IPS-15b (cell line): ENCODE data around the gene ZNF664.
"Not testable (repeated sequence)": the region's sequence is repeated elsewhere in the genome, so short reads cannot be mapped to it uniquely, and the experiment has no call there.

Experiments
- H3K27me3 ChIP-seq: one replicate; pipeline ENCODE4 v1.6.1; 2013; ENCODE audit warnings: low read length; ENCODE audit not compliant: control insufficient read depth, insufficient read depth
- H3K36me3 ChIP-seq: one replicate; pipeline ENCODE4 v1.6.1; 2013; ENCODE audit warnings: low read length; ENCODE audit not compliant: control insufficient read depth, insufficient read depth
- H3K4me1 ChIP-seq: one replicate; pipeline ENCODE4 v1.6.1; 2013; ENCODE audit warnings: mild to moderate bottlenecking, low read length; ENCODE audit not compliant: control insufficient read depth, insufficient read depth
- H3K4me3 ChIP-seq: one replicate; pipeline ENCODE4 v1.5.1; 2013; ENCODE audit warnings: low read depth, low read length
- H3K9ac ChIP-seq: one replicate; pipeline ENCODE4 v1.6.1; 2013; ENCODE audit warnings: low read depth, mild to moderate bottlenecking, low read length
- H3K9me3 ChIP-seq: one replicate; pipeline ENCODE4 v1.6.1; 2013; ENCODE audit warnings: mild to moderate bottlenecking, low read length; ENCODE audit not compliant: control insufficient read depth, insufficient read depth

The ZNF664 gene

DNA sequence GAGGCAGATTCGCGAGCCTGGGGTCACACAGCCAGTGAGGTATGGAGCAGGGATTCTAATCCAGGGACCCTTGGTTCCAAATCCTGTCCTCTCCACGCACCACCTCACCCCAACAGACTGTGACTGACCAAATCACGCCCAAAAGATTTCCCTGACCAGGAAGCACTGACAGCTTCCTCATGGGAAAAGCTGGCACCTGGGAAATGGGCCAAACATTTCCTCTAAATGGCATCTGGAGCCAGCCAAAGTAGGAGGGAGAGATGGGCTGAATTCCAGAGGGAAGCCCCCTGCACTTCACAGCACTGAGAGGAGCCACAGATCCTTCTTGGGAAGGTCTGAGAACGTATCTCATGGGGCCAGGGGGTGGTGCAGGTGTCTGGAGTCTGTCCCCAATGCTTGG, 29.2 kb upstream of the ZNF664 start:
- Histone ChIP-seq H3K4me3 (no peak overlapping the region), H3K27me3 (peaks cover 5% of the 10 kb centered on the region), H3K9me3 (no peaks in the 10 kb centered on the region), H3K36me3 (no peaks in the 10 kb centered on the region), H3K4me1 (no peaks in the 10 kb centered on the region), H3K9ac (no peak overlapping the region)

GRCh38 chr12:123944696-123945095, 28.3 kb upstream of the ZNF664 start:
- no peak overlapping the region for H3K4me3 ChIP-seq
- H3K9me3 ChIP-seq, result no peaks in the 10 kb centered on the region
- no peak overlapping the region for H3K9ac ChIP-seq
- H3K36me3 ChIP-seq, result no peaks in the 10 kb centered on the region
- peaks cover 6% of the 10 kb centered on the region for H3K27me3 ChIP-seq
- no peaks in the 10 kb centered on the region for H3K4me1 ChIP-seq

DNA sequence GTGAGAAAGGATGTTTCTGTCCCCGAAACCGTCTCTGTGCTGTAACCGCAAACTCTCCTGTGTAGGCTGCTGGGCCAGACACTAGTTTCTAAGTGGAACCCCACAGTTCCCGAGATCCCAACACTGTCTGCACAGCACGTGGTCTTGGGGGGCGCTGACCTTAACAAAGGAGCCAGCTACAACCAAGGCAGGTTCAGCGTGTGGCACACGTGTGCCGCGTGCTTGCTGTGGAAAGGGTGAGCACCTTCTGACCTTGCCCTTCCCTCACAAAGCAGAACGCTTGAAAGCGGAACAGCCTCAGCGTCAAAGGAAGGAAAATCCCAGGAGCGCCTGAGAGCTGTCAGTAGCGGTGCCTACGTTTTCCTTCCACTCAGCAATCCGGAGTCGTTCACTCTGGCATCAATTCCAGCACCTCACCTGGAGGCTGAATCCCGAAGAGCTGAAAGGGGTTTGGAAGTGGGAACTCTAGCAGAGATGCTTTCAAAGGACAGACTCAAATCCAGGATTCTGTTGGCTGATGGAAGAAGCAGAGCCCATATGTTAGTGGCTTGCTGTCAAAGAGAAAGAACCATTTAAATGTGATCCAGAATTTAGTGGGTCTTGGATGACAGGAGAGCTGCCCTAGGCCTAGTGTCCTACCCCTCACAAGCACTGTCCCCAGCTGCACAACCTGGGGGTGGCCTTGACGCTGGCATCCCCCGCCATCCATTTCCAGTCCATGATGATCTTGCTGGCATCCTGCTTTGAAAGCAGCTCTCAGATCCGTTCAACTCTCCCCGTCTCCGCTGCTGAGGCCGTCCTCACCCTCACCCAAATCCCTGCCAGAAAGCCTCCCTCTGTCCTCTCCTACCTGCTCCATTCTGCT, 27.5 kb upstream of the ZNF664 start:
- Histone ChIP-seq H3K4me3 (no peak overlapping the region), H3K4me1 (no peaks in the 10 kb centered on the region), H3K9me3 (no peaks in the 10 kb centered on the region), H3K27me3 (peaks cover 9% of the 10 kb centered on the region), H3K36me3 (no peaks in the 10 kb centered on the region), H3K9ac (no peak overlapping the region)

DNA sequence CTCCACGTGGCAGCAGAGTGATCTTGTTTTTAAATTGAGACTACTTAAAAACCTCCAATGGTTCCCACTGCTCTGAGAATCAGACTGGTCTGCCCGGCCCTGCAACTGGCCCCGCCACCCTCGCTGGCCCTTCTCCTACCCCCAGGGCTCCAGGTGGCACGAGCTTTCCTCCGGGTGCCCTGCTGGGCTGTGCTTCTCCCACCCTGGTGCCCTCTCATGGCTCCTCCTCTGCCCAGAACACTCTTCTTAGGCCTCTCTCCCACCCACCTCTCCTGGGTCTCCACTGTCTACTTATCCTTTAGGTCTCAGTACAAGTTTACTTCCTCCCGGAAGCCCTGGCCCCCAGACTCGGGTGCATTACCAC, 26.9 kb upstream of the ZNF664 start:
- Histone ChIP-seq H3K4me3 (no peak overlapping the region), H3K9ac (no peak overlapping the region), H3K36me3 (no peaks in the 10 kb centered on the region), H3K9me3 (no peaks in the 10 kb centered on the region), H3K4me1 (no peaks in the 10 kb centered on the region), H3K27me3 (peaks cover 9% of the 10 kb centered on the region)

GRCh38 chr12:123946516-123947505, 26.2 kb upstream of the ZNF664 start:
- not testable (repeated sequence) for H3K9me3 ChIP-seq, H3K9ac ChIP-seq, H3K36me3 ChIP-seq, H3K4me1 ChIP-seq, H3K27me3 ChIP-seq, H3K4me3 ChIP-seq

DNA sequence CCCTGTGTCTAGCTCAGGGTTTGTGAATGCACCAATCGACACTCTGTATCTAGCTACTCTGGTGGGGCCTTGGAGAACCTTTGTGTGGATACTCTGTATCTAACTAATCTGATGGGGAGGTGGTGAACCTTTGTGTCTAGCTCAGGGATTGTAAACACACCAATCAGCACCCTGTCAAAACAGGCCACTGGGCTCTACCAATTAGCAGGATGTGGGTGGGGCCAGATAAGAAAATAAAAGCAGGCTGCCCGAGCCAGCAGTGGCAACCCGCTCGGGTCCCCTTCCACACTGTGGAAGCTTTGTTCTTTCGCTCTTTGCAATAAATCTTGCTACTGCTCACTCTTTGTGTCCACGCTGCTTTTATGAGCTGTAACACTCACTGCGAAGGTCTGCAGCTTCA, 25.5 kb upstream of the ZNF664 start:
- H3K9ac ChIP-seq, H3K9me3 ChIP-seq, H3K4me3 ChIP-seq, H3K36me3 ChIP-seq, H3K4me1 ChIP-seq: not testable (repeated sequence)
- peaks cover 11% of the 10 kb centered on the region for H3K27me3 ChIP-seq

GRCh38 chr12:123948401-123948795, 24.6 kb upstream of the ZNF664 start:
- Histone ChIP-seq H3K9ac (no peak overlapping the region), H3K36me3 (no peaks in the 10 kb centered on the region), H3K4me1 (no peaks in the 10 kb centered on the region), H3K9me3 (no peaks in the 10 kb centered on the region), H3K27me3 (peaks cover 12% of the 10 kb centered on the region), H3K4me3 (no peak overlapping the region)

DNA sequence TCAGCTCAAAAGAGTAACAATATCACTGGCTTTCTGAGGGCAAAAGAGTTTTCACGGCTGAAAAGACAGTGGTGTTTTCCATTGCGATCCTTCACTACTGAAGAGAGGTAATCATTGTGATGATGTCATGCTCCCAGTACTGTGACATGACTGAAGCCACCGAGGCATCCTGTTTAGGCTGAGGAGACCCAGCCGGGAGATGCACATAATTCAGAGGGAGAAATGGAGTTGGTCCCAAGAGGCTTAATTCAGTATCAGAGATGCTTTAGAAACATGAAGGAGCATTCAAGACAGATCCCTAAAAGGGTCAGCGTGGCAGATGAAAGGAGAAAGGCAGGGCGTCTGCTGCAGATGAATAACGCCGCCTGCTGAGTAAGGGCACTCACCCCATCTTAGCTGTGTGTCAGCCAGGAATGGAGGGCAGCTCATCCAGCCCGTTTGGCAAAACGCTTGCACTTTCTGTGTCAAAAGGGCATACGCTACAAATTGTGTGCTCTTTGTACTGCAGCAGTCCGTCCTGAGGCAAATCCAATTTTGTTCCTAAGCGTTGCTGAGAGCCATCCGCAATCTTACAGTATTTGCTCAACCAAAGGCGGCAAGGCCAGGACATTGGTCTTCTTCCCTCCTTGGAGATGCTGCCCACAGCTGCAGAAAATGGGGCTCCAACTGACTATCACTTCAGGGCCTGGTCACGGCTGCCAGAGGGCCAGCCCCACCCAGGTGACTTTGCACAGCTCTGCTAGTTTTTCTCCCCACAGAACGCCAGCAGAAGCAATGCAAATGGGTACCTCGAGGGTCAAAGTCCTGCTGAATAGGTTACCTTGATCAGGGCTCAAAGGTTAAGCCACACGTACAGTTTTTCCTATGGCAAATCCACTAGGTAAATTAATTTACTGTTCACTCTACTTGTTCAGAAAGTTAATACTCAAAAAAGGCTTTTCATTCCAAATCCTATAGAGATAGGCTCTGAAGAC, 23.9 kb upstream of the ZNF664 start:
- Histone ChIP-seq H3K4me1 (no peaks in the 10 kb centered on the region), H3K36me3 (no peaks in the 10 kb centered on the region), H3K27me3 (peaks cover 13% of the 10 kb centered on the region), H3K9me3 (no peaks in the 10 kb centered on the region), H3K9ac (no peak overlapping the region), H3K4me3 (no peak overlapping the region)

- H3K9me3 ChIP-seq, result no peaks in the 10 kb centered on the region
- peaks cover 14% of the 10 kb centered on the region for H3K27me3 ChIP-seq
- no peak overlapping the region for H3K9ac ChIP-seq
- no peaks in the 10 kb centered on the region for H3K4me1 ChIP-seq
- no peaks in the 10 kb centered on the region for H3K36me3 ChIP-seq
- H3K4me3 ChIP-seq, result no peak overlapping the region
These were observed 23.2 kb upstream of the ZNF664 start for GRCh38 chr12:123949770-123950165.

- Histone ChIP-seq H3K36me3 (no peaks in the 10 kb centered on the region), H3K4me1 (no peaks in the 10 kb centered on the region), H3K4me3 (no peak overlapping the region), H3K9ac (no peak overlapping the region), H3K9me3 (no peaks in the 10 kb centered on the region), H3K27me3 (peaks cover 15% of the 10 kb centered on the region)
These were observed 22.3 kb upstream of the ZNF664 start for GRCh38 chr12:123950476-123951349.
